Measurements from ENCODE around the gene MS4A8.

The MS4A8 gene

DNA sequence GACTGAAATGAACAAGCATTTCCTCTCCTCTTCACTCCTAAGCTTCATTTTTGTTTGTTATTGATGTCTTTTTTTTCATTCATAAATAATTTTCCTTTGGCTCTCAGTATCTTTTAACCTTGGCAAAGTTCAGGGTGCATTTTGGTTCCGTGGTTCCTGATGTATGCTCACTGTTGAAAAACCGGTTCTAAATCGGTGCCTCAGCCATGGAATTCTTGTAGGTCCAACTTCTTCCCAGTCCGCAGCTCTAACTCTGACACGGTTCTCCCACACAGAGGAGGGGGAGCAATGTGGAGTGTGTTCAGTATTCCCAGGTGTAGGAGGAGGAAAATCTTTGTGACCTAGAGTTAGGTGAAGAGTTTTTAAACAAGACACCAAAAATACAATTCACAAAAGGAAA, 44.7 kb downstream of the MS4A8 start:
- DNase-seq (ENCODE audit: low read depth in 1 of 2, low spot score in 1 of 2), result no peak
- H3K27me3 ChIP-seq (ENCODE audit: insufficient read depth, poor library complexity, severe bottlenecking), result no peaks in the 10 kb centered on the region
- TF ChIP-seq, protein P1, sequence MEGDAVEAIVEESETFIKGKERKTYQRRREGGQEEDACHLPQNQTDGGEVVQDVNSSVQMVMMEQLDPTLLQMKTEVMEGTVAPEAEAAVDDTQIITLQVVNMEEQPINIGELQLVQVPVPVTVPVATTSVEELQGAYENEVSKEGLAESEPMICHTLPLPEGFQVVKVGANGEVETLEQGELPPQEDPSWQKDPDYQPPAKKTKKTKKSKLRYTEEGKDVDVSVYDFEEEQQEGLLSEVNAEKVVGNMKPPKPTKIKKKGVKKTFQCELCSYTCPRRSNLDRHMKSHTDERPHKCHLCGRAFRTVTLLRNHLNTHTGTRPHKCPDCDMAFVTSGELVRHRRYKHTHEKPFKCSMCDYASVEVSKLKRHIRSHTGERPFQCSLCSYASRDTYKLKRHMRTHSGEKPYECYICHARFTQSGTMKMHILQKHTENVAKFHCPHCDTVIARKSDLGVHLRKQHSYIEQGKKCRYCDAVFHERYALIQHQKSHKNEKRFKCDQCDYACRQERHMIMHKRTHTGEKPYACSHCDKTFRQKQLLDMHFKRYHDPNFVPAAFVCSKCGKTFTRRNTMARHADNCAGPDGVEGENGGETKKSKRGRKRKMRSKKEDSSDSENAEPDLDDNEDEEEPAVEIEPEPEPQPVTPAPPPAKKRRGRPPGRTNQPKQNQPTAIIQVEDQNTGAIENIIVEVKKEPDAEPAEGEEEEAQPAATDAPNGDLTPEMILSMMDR (IDR thresholded peaks at IDR 0.05; ENCODE audit: insufficient read depth, low read length), result no peak
- TF ChIP-seq GABPA (IDR thresholded peaks at IDR 0.05; ENCODE audit: low read depth), result no peak
- no peak for TF ChIP-seq SPI1 (IDR thresholded peaks at IDR 0.05; ENCODE audit: borderline replicate concordance, low read depth)
- TF ChIP-seq, protein P2, sequence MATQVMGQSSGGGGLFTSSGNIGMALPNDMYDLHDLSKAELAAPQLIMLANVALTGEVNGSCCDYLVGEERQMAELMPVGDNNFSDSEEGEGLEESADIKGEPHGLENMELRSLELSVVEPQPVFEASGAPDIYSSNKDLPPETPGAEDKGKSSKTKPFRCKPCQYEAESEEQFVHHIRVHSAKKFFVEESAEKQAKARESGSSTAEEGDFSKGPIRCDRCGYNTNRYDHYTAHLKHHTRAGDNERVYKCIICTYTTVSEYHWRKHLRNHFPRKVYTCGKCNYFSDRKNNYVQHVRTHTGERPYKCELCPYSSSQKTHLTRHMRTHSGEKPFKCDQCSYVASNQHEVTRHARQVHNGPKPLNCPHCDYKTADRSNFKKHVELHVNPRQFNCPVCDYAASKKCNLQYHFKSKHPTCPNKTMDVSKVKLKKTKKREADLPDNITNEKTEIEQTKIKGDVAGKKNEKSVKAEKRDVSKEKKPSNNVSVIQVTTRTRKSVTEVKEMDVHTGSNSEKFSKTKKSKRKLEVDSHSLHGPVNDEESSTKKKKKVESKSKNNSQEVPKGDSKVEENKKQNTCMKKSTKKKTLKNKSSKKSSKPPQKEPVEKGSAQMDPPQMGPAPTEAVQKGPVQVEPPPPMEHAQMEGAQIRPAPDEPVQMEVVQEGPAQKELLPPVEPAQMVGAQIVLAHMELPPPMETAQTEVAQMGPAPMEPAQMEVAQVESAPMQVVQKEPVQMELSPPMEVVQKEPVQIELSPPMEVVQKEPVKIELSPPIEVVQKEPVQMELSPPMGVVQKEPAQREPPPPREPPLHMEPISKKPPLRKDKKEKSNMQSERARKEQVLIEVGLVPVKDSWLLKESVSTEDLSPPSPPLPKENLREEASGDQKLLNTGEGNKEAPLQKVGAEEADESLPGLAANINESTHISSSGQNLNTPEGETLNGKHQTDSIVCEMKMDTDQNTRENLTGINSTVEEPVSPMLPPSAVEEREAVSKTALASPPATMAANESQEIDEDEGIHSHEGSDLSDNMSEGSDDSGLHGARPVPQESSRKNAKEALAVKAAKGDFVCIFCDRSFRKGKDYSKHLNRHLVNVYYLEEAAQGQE (IDR thresholded peaks at IDR 0.05; ENCODE audit: insufficient replicate concordance, low read depth), result no peak
- TF ChIP-seq POLR2AphosphoS5 (IDR thresholded peaks at IDR 0.05; ENCODE audit: low read depth), result no peak
- no peak overlapping the region for H3K27ac ChIP-seq (replicated peaks)
- no peak overlapping the region for H3K4me3 ChIP-seq (replicated peaks; ENCODE audit: insufficient read depth, low read length)

DNA sequence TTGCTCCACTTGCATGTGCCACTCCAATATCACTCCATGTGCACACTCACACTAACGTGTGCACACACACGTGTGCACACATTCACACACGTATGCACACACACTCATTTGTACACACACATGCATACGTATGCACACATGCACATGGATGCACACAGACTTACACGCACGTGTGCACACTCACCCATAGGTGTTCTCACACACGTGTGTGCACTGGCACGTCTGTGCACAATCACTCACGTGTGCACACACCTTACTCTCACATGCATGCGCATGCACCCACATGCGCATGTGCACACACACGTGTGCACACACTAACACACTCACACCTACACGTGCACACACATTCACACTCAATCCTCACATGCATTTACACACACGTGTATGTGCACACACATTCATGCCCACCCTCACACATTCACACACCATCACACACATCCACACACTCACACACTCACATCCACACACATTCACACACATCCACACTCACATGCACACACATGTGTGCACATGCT, 48.0 kb downstream of the MS4A8 start:
- Histone ChIP-seq H3K27me3 (ENCODE audit: insufficient read depth, poor library complexity, severe bottlenecking) (no peaks in the 10 kb centered on the region), H3K27ac (replicated peaks) (no peak overlapping the region), H3K4me3 (replicated peaks; ENCODE audit: insufficient read depth, low read length) (no peak overlapping the region)
- DNase-seq (ENCODE audit: low read depth in 1 of 2, low spot score in 1 of 2), result no peak
- TF ChIP-seq, protein P2 (IDR thresholded peaks at IDR 0.05; ENCODE audit: insufficient replicate concordance, low read depth), result no peak
- TF ChIP-seq POLR2AphosphoS5 (IDR thresholded peaks at IDR 0.05; ENCODE audit: low read depth) (no peak), SPI1 (IDR thresholded peaks at IDR 0.05; ENCODE audit: borderline replicate concordance, low read depth) (no peak), GABPA (IDR thresholded peaks at IDR 0.05; ENCODE audit: low read depth) (no peak)
- TF ChIP-seq, protein P1 (IDR thresholded peaks at IDR 0.05; ENCODE audit: insufficient read depth, low read length), result no peak

DNA sequence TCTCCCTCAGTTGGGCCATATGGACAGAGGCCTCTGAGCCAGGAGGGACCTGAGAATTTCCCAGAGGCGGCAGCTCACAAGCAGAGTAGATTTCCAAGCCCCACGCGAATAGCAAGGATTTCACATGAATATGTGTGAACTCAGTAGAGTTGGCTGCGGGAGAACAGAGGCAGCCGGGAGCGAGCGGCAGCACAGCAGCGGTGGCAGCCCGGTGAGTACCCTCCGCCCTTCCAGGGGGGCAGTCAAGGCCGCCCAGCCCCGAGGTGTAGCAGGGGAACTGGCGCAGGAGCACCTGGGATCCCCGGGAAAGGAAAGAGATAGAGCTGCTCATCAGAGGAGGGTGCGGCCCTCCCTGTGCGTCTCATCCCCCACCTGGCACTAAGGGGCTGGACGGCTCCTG, 48.8 kb downstream of the MS4A8 start:
- Histone ChIP-seq H3K4me3 (replicated peaks; ENCODE audit: insufficient read depth, low read length) (no peak overlapping the region), H3K27me3 (ENCODE audit: insufficient read depth, poor library complexity, severe bottlenecking) (no peaks in the 10 kb centered on the region), H3K27ac (replicated peaks) (no peak overlapping the region)
- DNase-seq (ENCODE audit: low read depth in 1 of 2, low spot score in 1 of 2), result no peak
- TF ChIP-seq GABPA (IDR thresholded peaks at IDR 0.05; ENCODE audit: low read depth), result no peak
- TF ChIP-seq, protein P2 (IDR thresholded peaks at IDR 0.05; ENCODE audit: insufficient replicate concordance, low read depth), result no peak
- TF ChIP-seq, protein P1 (IDR thresholded peaks at IDR 0.05; ENCODE audit: insufficient read depth, low read length), result no peak
- TF ChIP-seq POLR2AphosphoS5 (IDR thresholded peaks at IDR 0.05; ENCODE audit: low read depth), result no peak
- no peak for TF ChIP-seq SPI1 (IDR thresholded peaks at IDR 0.05; ENCODE audit: borderline replicate concordance, low read depth)

All from HL-60 (cell line).